GM21367 (cell line): Measurements from ENCODE around the gene CYP2U1.
"Not testable (repeated sequence)": the region's sequence is repeated elsewhere in the genome, so short reads cannot be mapped to it uniquely, and the experiment has no call there.

Source experiments
- ATAC-seq: cut with Tn5 transposase; IDR thresholded peaks from one replicate; pipeline ENCODE4 v1.9.1; 2021; ENCODE audit not compliant: unreplicated experiment

CYP2U1 gene

DNA sequence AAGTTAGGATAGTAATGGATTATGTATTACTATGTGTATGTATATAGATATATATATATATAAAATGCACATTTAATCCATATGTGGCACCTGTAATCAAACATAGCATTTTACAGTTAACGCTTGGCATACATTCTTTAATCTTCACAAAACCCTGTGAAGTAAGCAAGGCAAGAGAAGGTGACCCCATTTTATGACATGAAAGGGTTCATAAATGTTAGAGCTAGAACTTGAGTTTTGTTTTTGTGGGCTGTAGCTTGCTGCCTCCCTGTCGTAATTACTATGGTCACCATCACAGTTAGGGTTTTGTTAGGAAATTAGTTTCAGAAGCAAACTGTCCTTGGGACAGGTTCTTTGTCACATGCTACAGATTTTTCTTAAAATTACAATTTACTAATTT, 13.8 kb upstream of the CYP2U1 start:
- no peak for ATAC-seq

DNA sequence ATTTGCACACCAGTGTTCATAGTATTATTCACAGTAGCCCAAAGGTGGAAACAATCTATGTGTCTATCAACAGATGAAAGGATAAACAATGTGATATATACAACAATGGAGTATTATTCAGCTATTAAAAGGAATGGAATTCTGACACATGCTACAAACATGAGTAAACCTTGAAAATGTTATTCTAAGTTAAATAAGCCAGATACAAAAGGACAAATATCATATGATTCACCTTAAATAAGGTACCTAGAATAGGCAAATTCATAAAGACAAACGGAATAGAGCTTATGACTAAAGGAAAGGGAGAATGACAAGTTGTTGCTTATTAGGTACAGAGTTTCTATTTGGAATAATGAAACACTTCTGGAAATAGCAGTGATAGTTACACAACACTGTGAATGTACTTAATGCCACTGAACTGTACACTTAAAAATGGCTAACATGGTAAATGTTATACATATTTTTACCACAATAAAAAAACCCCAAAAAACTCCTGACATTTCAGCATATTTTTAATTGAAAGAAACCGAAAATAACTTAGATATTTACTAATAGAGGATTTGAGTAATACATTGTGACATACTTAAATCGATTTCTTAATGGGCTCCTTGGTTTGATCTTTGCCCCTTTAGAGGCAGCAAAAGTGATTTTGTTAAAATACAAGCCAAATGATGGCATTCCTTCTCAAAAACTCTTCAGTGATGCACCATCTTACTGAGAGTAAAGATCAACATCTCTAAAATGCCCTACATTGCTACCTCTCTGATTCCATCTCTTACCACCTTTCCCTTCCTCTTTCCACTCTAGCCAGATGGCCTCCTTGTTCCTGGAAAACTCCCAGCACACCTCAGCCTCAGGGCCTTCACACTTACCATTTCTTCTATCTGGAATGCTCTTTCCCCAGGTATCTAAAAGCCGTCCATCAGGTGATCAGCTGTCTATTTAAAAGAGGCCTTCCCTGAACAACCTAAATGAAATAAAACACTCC, 8.6 kb upstream of the CYP2U1 start:
- no peak for ATAC-seq

DNA sequence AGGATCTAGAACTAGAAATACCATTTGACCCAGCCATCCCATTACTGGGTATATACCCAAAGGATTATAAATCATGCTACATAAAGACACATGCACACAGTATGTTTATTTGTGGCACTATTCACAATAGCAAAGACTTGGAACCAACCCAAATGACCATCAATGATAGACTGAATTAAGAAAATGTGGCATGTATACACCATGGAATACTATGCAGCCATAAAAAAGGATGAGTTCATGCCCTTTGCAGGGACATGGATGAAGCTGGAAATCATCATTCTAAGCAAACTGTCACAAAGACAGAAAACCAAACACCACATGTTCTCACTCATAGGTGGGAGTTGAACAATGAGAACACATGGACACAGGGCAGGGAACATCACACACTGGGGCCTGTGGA, 5.6 kb upstream of the CYP2U1 start:
- ATAC-seq, result not testable (repeated sequence)

GRCh38 chr4:107926875-107927274, 4.5 kb upstream of the CYP2U1 start:
- not testable (repeated sequence) for ATAC-seq

- no peak for ATAC-seq
These were observed 499 bp downstream of the CYP2U1 start for GRCh38 chr4:107931775-107932321.

DNA sequence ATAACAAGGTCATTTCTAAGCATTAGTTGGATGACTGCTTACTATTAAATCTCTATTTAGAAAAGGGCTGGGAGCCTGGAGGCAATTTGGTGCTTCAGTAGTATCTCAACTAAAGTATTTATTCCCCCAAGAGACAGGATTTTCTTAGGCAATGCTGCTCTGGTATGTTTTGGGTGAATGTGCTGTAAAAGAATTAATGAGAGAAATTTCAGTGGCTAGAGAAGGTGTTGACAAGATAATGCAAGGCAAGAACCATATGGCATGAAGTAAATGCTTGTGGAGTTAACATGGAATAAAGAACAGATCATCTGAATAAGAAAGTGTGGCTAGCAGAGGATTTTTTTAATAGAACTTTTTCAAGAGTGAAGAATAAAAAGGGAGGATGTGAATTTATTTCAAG, 3.9 kb downstream of the CYP2U1 start:
- no peak for ATAC-seq

DNA sequence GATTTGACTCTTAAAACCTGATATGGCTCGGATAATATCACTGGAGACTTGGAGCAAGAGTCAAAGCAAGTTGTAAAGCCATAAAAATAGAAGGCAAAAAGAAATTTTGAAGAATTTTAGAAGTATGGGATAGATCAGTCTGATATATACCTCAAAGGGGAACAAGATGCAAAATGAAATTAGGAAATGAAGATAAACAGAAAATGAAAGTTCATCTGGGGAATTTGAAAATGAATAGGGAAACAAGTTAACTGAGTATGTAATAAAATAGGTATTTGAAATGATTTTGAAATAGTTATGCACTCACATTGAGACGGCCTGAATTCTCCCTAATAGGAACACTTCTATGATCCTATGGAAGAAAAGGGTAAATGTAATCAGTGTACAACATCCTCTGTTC, 5.7 kb downstream of the CYP2U1 start:
- ATAC-seq, result peak; percentile 47

- ATAC-seq, result no peak
These were observed 8.0 kb downstream of the CYP2U1 start for GRCh38 chr4:107939307-107939706.

DNA sequence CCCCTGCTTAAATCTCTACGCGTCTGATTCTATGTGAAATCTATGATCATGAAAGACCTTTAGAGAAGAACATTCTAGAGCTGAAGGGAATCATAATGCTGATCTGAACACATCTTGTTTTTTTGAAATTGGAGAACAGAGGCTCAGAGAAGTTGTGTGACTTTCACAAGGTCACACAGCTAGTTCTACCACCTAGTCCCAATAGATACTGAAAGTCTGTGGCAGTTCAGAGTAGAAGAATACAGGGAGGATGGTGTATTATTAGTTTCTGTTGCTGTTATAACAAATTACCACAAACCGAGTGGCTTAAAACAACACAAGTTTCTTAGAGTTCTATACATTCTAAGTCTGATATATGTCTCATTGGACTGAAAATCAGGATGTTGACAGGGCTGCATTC, 14.5 kb downstream of the CYP2U1 start:
- no peak for ATAC-seq

GRCh38 chr4:107950746-107951540, 19.6 kb downstream of the CYP2U1 start:
- ATAC-seq, result no peak

DNA sequence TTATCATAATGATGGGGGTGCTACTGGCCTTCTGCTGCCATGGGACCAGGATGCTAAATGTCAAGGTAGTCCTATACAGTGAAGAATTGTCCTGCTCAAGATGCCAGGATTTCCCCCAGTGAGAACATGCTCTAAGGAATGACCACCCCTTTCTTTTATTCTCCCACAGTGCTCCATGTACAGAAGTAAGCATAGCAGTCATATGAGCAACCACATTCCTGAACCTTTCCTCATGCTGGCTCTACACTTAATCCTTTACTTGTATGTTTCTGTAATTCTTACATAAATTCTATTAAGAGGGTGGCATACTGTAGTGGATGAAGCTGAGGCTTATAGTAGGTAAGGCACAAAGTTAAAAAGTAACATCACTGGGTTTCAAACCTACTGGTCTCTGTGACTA, 20.2 kb downstream of the CYP2U1 start:
- ATAC-seq, result no peak

DNA sequence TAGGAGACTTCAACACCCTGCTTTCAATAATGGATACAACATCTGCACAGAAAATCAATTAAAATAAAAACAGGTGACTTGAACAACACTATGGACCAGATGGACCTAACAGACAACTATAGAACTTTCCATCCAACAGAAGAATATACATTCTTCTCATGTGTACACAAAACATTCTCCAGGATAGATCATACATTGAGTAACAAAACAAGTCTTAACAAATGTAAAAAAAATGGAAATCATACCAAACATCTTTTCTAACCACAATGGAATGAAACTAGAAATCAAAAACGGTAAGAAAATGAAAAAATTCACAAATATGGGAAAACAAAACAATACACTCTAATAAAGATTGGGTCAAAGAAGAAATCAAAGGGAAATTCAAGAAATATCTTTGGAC, 24.7 kb downstream of the CYP2U1 start:
- ATAC-seq, result no peak

GRCh38 chr4:107966903-107967302, 35.6 kb downstream of the CYP2U1 start:
- ATAC-seq, result no peak

DNA sequence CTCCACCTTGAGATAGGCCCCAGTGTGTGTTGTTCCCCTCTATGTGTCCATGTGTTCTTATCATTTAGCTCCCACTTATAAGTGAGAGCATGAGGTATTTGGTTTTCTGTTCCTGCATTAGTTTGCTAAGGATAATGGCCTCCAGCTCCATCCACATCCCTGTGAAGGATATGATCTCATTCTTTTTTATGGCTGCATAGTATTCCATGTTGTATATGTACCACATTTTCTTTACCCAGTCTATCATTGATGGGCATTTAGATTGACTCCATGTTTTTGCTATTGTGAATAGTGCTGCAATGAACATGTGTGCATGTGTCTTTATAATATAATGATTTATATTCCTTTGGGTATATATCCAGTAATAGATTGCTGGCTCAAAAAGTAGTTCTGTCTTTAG, 36.2 kb downstream of the CYP2U1 start:
- ATAC-seq, result not testable (repeated sequence)

DNA sequence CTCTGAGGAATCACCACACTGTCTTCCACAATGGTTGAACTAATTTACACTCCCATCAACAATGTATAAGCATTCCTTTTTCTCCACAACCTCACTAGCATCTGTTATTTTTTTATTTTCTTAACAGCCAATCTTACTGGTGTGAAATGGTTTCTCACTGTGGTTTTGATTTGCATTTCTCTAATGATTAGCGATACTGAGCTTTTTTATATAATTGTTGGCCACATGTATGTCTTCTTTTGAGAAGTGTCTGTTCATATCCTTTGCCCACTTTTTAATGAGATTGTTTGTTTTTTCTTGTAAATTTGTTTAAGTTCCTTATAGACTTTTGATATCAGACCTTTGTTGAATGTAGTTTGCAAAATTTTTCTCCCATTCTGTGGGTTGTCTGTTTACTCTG, 36.6 kb downstream of the CYP2U1 start:
- ATAC-seq, result not testable (repeated sequence)

DNA sequence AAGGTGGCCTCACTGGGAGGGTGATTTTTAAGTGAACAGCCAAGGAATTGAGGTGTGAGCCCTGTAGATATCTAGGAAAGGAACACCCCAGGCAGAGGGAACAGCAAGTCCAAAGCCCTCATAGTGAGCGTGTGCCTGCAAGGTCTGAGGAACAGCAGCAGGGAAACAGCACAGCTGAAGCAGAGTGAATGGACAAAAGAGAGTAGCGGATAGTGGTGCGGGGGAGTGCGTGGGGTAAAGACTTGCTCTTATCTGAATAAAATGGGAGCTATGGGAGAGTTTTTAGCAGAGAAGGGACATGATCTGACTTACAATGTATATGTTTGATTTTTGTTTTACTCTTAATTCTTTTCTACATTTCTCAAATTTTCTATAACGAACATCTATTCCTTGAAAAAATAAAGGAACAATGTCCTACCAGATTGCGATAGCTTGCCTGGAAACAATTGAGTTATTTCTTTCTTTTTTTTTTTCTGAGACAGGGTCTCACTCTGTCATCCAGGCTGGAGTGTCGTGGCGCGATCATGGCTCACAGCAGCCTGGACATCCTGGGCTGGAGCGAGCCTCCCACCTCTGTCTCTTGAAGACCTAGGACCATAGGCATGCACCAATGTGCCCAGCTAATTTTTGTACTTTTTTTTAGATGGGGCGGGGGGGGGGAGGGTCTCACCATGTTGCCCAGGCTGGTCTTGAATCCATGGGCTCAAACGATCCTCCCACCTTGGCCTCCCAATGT, 38.9 kb downstream of the CYP2U1 start:
- ATAC-seq, result no peak

GRCh38 chr4:107972605-107973004, 41.3 kb downstream of the CYP2U1 start:
- ATAC-seq, result no peak

DNA sequence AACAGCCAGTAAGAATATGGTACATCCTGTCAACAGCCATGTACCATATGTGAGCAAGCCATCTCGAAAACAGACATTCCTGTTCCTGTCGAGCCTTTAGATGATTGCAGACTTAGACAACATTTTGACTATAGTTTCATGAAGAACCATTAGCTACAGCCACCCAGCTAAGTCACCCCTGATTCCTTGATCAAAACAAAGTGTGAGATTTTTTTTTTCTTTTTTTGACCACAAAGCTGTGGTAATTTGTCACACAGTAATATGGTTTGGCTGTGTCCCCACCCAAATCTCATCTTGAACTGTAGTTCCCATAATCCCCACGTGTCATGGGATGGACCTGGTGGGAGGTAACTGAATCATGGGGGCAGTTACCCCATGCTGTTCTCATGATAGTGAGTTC, 43.2 kb downstream of the CYP2U1 start:
- ATAC-seq, result no peak

- ATAC-seq, result no peak
These were observed 46.1 kb downstream of the CYP2U1 start for GRCh38 chr4:107977482-107977881.

DNA sequence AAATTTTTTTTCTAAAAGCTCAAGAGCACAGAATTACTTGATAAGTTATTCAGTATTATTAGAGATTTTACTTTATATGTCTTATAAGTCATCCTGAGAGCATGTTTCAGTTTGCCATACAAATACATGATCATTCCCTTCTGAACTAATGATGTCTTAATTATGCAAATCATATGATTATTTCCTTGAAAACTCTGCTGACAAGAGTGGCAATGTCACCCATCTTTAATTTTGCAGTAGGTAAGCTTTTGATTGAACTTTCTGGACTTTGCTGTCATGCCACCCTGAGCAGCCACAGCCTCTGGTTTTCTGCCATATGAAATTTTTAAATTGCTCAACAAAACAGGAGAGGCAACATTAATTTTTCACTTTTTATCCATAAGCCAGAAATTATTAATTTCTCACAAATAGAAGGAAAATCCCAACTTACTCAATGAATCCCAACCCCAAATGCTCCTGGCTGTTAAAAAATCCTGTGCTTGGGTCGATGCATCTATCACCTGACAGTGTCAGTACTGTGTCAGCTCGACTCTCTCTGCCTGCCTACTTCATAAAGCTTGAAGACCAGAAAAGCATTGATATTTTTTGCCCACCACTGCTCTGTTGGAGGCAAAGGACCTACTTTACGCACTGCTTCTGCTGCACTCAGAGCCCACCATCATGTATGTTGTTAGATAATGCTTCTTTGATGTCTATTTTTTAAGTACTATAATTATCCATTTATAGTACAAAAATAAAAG, 46.8 kb downstream of the CYP2U1 start:
- ATAC-seq, result no peak
